Keratinocyte (primary cell): ENCODE measurements around the gene SCFD2. TPM values are rescaled to one million over a fixed set of nuclear protein-coding genes. Genes with fewer than 3 reads are reported as not detected.

Experiments
- DNase-seq: peaks from one replicate; pipeline ENCODE4 v3.0.0-alpha.2; 2011; ENCODE audit warnings: low read depth, missing footprints, low spot score
- FAIRE-seq: peaks from 2 replicates; lab custom pipeline; 2011; peaks lifted over from hg19 to GRCh38; lab: Jason Lieb, UNC
- H2AFZ ChIP-seq: 2 replicates; pipeline ENCODE4 v1.6.0; 2012; ENCODE audit warnings: low read length, control low read depth, inconsistent platforms; ENCODE audit not compliant: control insufficient read depth
- H3K27ac ChIP-seq: 2 replicates; pipeline ENCODE4 v1.5.1; 2011; ENCODE audit warnings: low read length; ENCODE audit not compliant: control insufficient read depth, insufficient read depth
- H3K27me3 ChIP-seq: 3 replicates; pipeline ENCODE4 v1.6.0; 2011; ENCODE audit warnings: low read length; ENCODE audit not compliant: control insufficient read depth, insufficient read depth; ENCODE audit errors: extremely low read depth
- H3K36me3 ChIP-seq, 2 experiments: 2 replicates in 1 of 2; 3 replicates in 1 of 2; pipeline ENCODE4 v1.5.1; 2011; ENCODE audit warnings: low read length in 2 of 2, mild to moderate bottlenecking in 1 of 2; ENCODE audit not compliant: control insufficient read depth in 2 of 2, insufficient read depth in 2 of 2; ENCODE audit errors: extremely low read depth in 1 of 2
- H3K4me1 ChIP-seq: 3 replicates; pipeline ENCODE4 v1.5.1; 2011; ENCODE audit warnings: low read length; ENCODE audit not compliant: control insufficient read depth, insufficient read depth; ENCODE audit errors: extremely low read depth
- H3K4me2 ChIP-seq: 3 replicates; pipeline ENCODE4 v1.6.0; 2011; ENCODE audit warnings: low read depth, low read length; ENCODE audit not compliant: control insufficient read depth, insufficient read depth; ENCODE audit errors: extremely low read depth
- H3K4me3 ChIP-seq, 3 experiments: fragments of 200-600 bp in 1 of 3; sonication (generic) in 1 of 3; 2 replicates in 2 of 3; 3 replicates in 1 of 3; pipeline ENCODE4 v1.5.1; 2011 to 2016; ENCODE audit warnings: low read length in 3 of 3, mild to moderate bottlenecking in 3 of 3, control low read depth in 2 of 3, inconsistent platforms in 1 of 3, low read depth in 1 of 3, mixed read lengths in 1 of 3, mixed run types in 1 of 3, moderate library complexity in 1 of 3; ENCODE audit not compliant: control insufficient read depth in 2 of 3, insufficient read depth in 2 of 3; ENCODE audit errors: extremely low read depth in 1 of 3
- H3K79me2 ChIP-seq: 2 replicates; pipeline ENCODE4 v1.6.0; 2012; ENCODE audit warnings: low read length; ENCODE audit not compliant: control insufficient read depth, insufficient read depth
- H3K9ac ChIP-seq: 3 replicates; pipeline ENCODE4 v1.6.0; 2011; ENCODE audit warnings: low read length; ENCODE audit not compliant: control insufficient read depth, insufficient read depth; ENCODE audit errors: extremely low read depth
- H3K9me1 ChIP-seq: 3 replicates; pipeline ENCODE4 v1.6.0; 2011; ENCODE audit warnings: low read length; ENCODE audit not compliant: control insufficient read depth, insufficient read depth; ENCODE audit errors: extremely low read depth
- H3K9me3 ChIP-seq: 2 replicates; pipeline ENCODE4 v1.5.1; 2012; ENCODE audit warnings: low read depth, low read length; ENCODE audit not compliant: control insufficient read depth
- H4K20me1 ChIP-seq: 3 replicates; pipeline ENCODE4 v1.6.0; 2011; ENCODE audit warnings: low read length; ENCODE audit not compliant: control insufficient read depth, insufficient read depth; ENCODE audit errors: extremely low read depth
- EZH2 ChIP-seq: IDR thresholded peaks from one replicate; pipeline ENCODE4 v1.6.1; 2012; ENCODE audit warnings: inconsistent platforms, mild to moderate bottlenecking, low read length, moderate library complexity
- dilution Hi-C: fragments of 300-500 bp; cut with MboI; formaldehyde crosslinking; loops from one replicate; pipeline ENCODE4 v1.7.0; 2020; ENCODE audit warnings: low sequenced_read_pairs; ENCODE audit not compliant: extremely low pct_ligation_motif_present
- polyA plus RNA-seq, 5 experiments: library from polyadenylated mRNA; depleted of rRNA in 3 of 5; stranded (reverse) in 3 of 5; stranded (forward) in 1 of 5; unstranded in 1 of 5; fragments of >200 nt; gene quantifications; 1 replicate in 1 of 5; 2 replicates in 3 of 5; 3 replicates in 1 of 5; pipeline versions ENCODE4 v1.2.1 to v1.2.3, GENCODE V29; 2011 to 2012; ENCODE audit warnings: missing spikeins in 2 of 5, low read depth in 1 of 5, low replicate concordance in 1 of 5
- TF ChIP-seq, protein P1 (sequence below), 3 experiments: IDR thresholded peaks in 1 of 3; conservative IDR thresholded peaks in 1 of 3; optimal IDR thresholded peaks in 1 of 3; 2 replicates in 2 of 3; 3 replicates in 1 of 3; pipeline versions ENCODE3 to v1.5.1; 2011; ENCODE audit warnings: low read length in 3 of 3, mild to moderate bottlenecking in 3 of 3, moderate library complexity in 2 of 3, control low read depth in 1 of 3, inconsistent platforms in 1 of 3; ENCODE audit not compliant: insufficient read depth in 2 of 3; ENCODE audit errors: extremely low read depth in 1 of 3

The SCFD2 gene
- polyA plus RNA-seq, 1 donor (not counting 4 experiments of a cell fraction or from before 2014, with no cell fraction given), result 13.9 TPM

DNA sequence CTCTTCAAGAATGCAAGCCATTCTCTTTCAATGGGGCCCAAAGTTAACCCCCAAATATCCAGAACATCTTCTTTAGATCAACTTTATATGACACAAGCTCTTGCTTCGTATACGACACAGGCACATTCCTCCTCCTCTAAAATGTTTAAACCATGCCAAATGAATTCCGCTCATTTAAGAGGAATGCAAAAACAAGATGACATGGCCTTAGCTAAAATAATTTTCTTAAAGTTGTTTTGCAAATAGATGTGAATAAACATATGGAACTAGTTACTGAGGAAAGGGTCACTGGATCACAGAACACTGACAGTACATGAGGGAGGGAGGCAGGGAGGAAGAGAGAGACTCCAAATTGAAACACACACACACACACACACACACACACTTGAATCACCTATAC lies 406.3 kb downstream of the SCFD2 start:
- Histone ChIP-seq H3K79me2 (no peaks in the 10 kb centered on the region), H3K4me2 (no peak overlapping the region), H2AFZ (no peak overlapping the region), H3K9me3 (no peaks in the 10 kb centered on the region), H3K27me3 (no peaks in the 10 kb centered on the region), H3K4me1 (no peaks in the 10 kb centered on the region), H3K9ac (no peak overlapping the region), H4K20me1 (no peaks in the 10 kb centered on the region), H3K27ac (no peak overlapping the region), H3K4me3 (no peak overlapping the region), H3K9me1 (no peaks in the 10 kb centered on the region), H3K36me3 (no peaks in the 10 kb centered on the region)
- dilution Hi-C loops, result no loop called here
- DNase-seq (no peak), FAIRE-seq (no peak)
- TF ChIP-seq, protein P1, sequence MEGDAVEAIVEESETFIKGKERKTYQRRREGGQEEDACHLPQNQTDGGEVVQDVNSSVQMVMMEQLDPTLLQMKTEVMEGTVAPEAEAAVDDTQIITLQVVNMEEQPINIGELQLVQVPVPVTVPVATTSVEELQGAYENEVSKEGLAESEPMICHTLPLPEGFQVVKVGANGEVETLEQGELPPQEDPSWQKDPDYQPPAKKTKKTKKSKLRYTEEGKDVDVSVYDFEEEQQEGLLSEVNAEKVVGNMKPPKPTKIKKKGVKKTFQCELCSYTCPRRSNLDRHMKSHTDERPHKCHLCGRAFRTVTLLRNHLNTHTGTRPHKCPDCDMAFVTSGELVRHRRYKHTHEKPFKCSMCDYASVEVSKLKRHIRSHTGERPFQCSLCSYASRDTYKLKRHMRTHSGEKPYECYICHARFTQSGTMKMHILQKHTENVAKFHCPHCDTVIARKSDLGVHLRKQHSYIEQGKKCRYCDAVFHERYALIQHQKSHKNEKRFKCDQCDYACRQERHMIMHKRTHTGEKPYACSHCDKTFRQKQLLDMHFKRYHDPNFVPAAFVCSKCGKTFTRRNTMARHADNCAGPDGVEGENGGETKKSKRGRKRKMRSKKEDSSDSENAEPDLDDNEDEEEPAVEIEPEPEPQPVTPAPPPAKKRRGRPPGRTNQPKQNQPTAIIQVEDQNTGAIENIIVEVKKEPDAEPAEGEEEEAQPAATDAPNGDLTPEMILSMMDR (optimal IDR thresholded peaks at IDR 0.05 in 1 of 3, IDR thresholded peaks at IDR 0.05 in 1 of 3, conservative IDR thresholded peaks at IDR 0.05 in 1 of 3; ENCODE audit: extremely low read depth in 1 of 3, insufficient read depth in 2 of 3, low read length in 3 of 3), result no peak
- TF ChIP-seq EZH2, result no peak

DNA sequence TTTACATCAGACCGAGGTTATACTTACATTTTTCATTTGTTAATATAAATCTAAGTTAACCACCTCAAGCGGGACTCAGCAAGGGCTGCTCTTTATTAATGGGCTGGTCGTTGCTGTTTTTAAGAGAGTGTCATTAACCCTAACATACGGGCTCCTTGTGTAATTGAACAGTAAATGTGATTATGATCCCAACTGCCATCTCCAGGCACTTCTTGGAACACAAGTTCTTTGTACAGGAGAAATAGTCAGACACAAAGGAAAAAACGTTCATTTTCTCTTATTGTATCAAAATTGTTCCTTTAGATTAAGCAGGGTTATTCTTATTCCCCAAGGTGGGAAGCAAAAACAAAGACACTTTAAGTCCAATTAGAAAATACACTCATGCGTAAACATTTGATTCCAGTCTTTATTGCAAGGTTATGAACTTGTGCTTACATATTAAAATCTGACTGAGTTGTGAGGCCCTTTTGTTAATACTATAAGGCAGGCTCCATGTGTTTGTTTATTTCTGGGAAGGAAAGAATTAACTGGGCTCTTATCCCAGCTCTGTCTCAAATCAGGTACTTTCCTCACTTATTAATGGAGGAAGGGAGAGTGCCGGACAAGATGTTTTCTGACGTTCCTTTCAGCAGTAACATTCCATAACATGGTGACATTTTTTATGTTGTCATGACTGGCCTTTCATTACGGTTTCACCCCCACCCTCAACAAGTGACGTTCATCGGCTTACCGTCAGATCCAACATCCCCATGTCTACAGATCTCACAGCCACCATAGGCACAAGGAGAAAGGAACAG lies 407.8 kb downstream of the SCFD2 start:
- FAIRE-seq, result no peak
- Histone ChIP-seq H3K4me1 (no peaks in the 10 kb centered on the region), H3K27me3 (no peaks in the 10 kb centered on the region), H3K9me1 (no peaks in the 10 kb centered on the region), H3K9ac (no peak overlapping the region), H4K20me1 (no peaks in the 10 kb centered on the region), H3K79me2 (no peaks in the 10 kb centered on the region), H2AFZ (no peak overlapping the region), H3K27ac (no peak overlapping the region), H3K36me3 (no peaks in the 10 kb centered on the region), H3K4me2 (no peak overlapping the region), H3K4me3 (no peak overlapping the region), H3K9me3 (no peaks in the 10 kb centered on the region)
- dilution Hi-C loops, result no loop called here
- no peak for TF ChIP-seq EZH2
- TF ChIP-seq, protein P1 (optimal IDR thresholded peaks at IDR 0.05 in 1 of 3, IDR thresholded peaks at IDR 0.05 in 1 of 3, conservative IDR thresholded peaks at IDR 0.05 in 1 of 3; ENCODE audit: extremely low read depth in 1 of 3, insufficient read depth in 2 of 3, low read length in 3 of 3), result no peak
- DNase-seq, result no peak
